Panc1 (cell line): ENCODE data around the gene FTO. TPM values are rescaled to one million over a fixed set of nuclear protein-coding genes. Genes with fewer than 3 reads are reported as not detected.

Experiments
- ATAC-seq: fragments of 200-7000 bp; cut with Tn5 transposase; 2 replicates; pipeline ENCODE4 v1.9.1; 2020; ENCODE audit warnings: mild to moderate bottlenecking, moderate library complexity
- BruUV-seq: library from RNA; stranded (reverse); fragments of 400-500 nt; replicated peaks from 2 replicates; lab custom pipeline; 2021; lab: Mats Ljungman, UMichigan
- CTCF ChIA-PET: fragments of 300-600 bp; sonication (Branson Sonifier 250); formaldehyde crosslinking; loops from one replicate; lab custom pipeline; 2022; ENCODE audit warnings: antibody characterized with exemption; lab: Charles Lee
- POLR2A ChIA-PET: fragments of 300-600 bp; sonication (Branson Sonifier 250); formaldehyde crosslinking; loops from one replicate; lab custom pipeline; 2022; ENCODE audit warnings: antibody characterized with exemption; lab: Charles Lee
- DNase-seq: peaks from one replicate; pipeline ENCODE4 v3.0.0-alpha.2; 2010; ENCODE audit warnings: low read depth, low spot score
- H3K27ac ChIP-seq: 2 replicates; pipeline ENCODE4 v1.5.1; 2011; ENCODE audit warnings: mild to moderate bottlenecking, low read length, inconsistent platforms
- H3K27me3 ChIP-seq: fragments of 200-500 bp; sonication (Bioruptor generic); 2 replicates; pipeline ENCODE4 v1.6.0; 2014; ENCODE audit warnings: low read length, inconsistent platforms; ENCODE audit not compliant: control insufficient read depth, insufficient read depth
- H3K36me3 ChIP-seq: fragments of 200-500 bp; sonication (Bioruptor generic); 2 replicates; pipeline ENCODE4 v1.5.1; 2014; ENCODE audit warnings: inconsistent platforms, mild to moderate bottlenecking, low read length, moderate library complexity; ENCODE audit not compliant: control insufficient read depth, insufficient read depth
- H3K4me1 ChIP-seq: 2 replicates; pipeline ENCODE4 v1.5.1; 2011; ENCODE audit warnings: inconsistent platforms, mild to moderate bottlenecking, low read length, moderate library complexity; ENCODE audit not compliant: control insufficient read depth, insufficient read depth
- H3K4me3 ChIP-seq, 2 experiments: 2 replicates each; pipeline ENCODE4 v1.5.1; 2011 to 2012; ENCODE audit warnings: low read depth in 2 of 2, low read length in 2 of 2, mild to moderate bottlenecking in 2 of 2, inconsistent platforms in 1 of 2, moderate library complexity in 1 of 2
- H3K9me3 ChIP-seq: fragments of 200-500 bp; sonication (Bioruptor generic); 2 replicates; pipeline ENCODE4 v1.5.1; 2014; ENCODE audit warnings: low read depth, mild to moderate bottlenecking, inconsistent platforms, low read length, moderate library complexity; ENCODE audit not compliant: control insufficient read depth, insufficient read depth
- CTCF ChIP-seq: fragments of 450-650 bp; IDR thresholded peaks from 2 replicates; pipeline ENCODE4 v1.5.1; 2017; ENCODE audit warnings: mild to moderate bottlenecking
- POLR2AphosphoS5 ChIP-seq: IDR thresholded peaks from 2 replicates; pipeline ENCODE4 v1.6.1; 2012; ENCODE audit warnings: mild to moderate bottlenecking, low read depth, low read length, moderate library complexity
- REST ChIP-seq, 2 experiments: IDR thresholded peaks; 2 replicates each; pipeline ENCODE4 v1.6.1; 2011 to 2012; ENCODE audit warnings: low read depth in 2 of 2, control low read depth in 1 of 2, low read length in 1 of 2, mild to moderate bottlenecking in 1 of 2, moderate library complexity in 1 of 2; ENCODE audit not compliant: insufficient read depth in 1 of 2
- SIN3A ChIP-seq: IDR thresholded peaks from 2 replicates; pipeline ENCODE4 v1.6.1; 2012; ENCODE audit warnings: low read depth, mild to moderate bottlenecking, low read length, moderate library complexity, borderline replicate concordance; ENCODE audit not compliant: insufficient read depth
- TCF7L2 ChIP-seq: IDR thresholded peaks from 2 replicates; pipeline ENCODE4 v1.6.1; 2011; ENCODE audit warnings: mild to moderate bottlenecking, low read depth, low read length, inconsistent platforms
- in situ Hi-C: cut with HindIII; loops from 2 replicates; pipeline ENCODE4 v1.10.0; 2016; ENCODE audit warnings: low sequenced_read_pairs, low pct_unique_long_range_greater_than_20kb
- intact Hi-C: fragments of 100-400 bp; cut with micrococcal nuclease; formaldehyde crosslinking; loops from one replicate; pipeline ENCODE4 v1.10.0; 2022; ENCODE audit not compliant: unreplicated experiment
- total RNA-seq: library from RNA; stranded (reverse); gene quantifications from one replicate; pipeline ENCODE4 v1.2.1, GENCODE V29; 2021; ENCODE audit not compliant: unreplicated experiment

The FTO gene
- total RNA-seq, 1 experiment from 2014 or later = 38.2 TPM

GRCh38 chr16:53948734-53949430 lies 244.9 kb downstream of the FTO start:
- Histone ChIP-seq H3K4me1 (no peaks in the 10 kb centered on the region; the same call in 1 of the 2 replicates), H3K27ac (no peak overlapping the region), H3K27me3 (no peaks in the 10 kb centered on the region), H3K36me3 (no peaks in the 10 kb centered on the region), H3K4me3 (no peak overlapping the region), H3K9me3 (no peaks in the 10 kb centered on the region)
- POLR2A ChIA-PET = no interaction called here
- CTCF ChIA-PET = no interaction called here
- ATAC-seq (no peak), DNase-seq (no peak)
- TF ChIP-seq POLR2AphosphoS5 (no peak), REST (IDR thresholded peaks at IDR 0.05; ENCODE audit: insufficient read depth in 1 of 2, low read depth in 2 of 2, low read length in 1 of 2) (no peak)
- intact Hi-C loops (loop anchor here (10.0 kb wide), 1 partner anchor 326 kb away; no protein-coding TSS in a partner anchor), in situ Hi-C loops (no loop called here)
- BruUV-seq = no TSS peak

- no peaks in the 10 kb centered on the region for H3K36me3 ChIP-seq
- H3K4me3 ChIP-seq = no peak overlapping the region
- no peaks in the 10 kb centered on the region for H3K27me3 ChIP-seq
- ChIA-PET CTCF (interaction anchor here (0.7 kb wide), 2 partner anchors 331 to 540 kb away, joined by 3 read pairs; no protein-coding TSS in a partner anchor), POLR2A (interaction anchor here (0.6 to 0.7 kb wide), 2 partner anchors 162 to 234 kb away, joined by 3 to 8 read pairs; no protein-coding TSS in a partner anchor)
- no TSS peak for BruUV-seq
- TF ChIP-seq REST (IDR thresholded peaks at IDR 0.05; ENCODE audit: insufficient read depth in 1 of 2, low read depth in 2 of 2, low read length in 1 of 2) = no peak
- no peak for TF ChIP-seq SIN3A
- TF ChIP-seq TCF7L2 = no peak
- TF ChIP-seq CTCF = no peak
- no peak for TF ChIP-seq POLR2AphosphoS5
- intact Hi-C loops = loop anchor here (10.0 kb wide), 1 partner anchor 325 kb away; no protein-coding TSS in a partner anchor
- no peak for ATAC-seq
- H3K4me1 ChIP-seq = no peaks in the 10 kb centered on the region; the same call in 1 of the 2 replicates
- H3K9me3 ChIP-seq = no peaks in the 10 kb centered on the region
- no peak overlapping the region for H3K27ac ChIP-seq
- in situ Hi-C loops = no loop called here
- DNase-seq = no peak
Observed at GRCh38 chr16:53949715-53950410, 245.9 kb downstream of the FTO start.
